ENCODE measurements around the gene BRD4.

GRCh38 chr19:15231271-15231670 is 101.1 kb downstream of the BRD4 start:
- TF ChIP-seq POLR2A (IDR thresholded peaks at IDR 0.05; ENCODE audit: low read depth, low read length) (no peak), CTCF (IDR thresholded peaks at IDR 0.05; ENCODE audit: extremely low read depth in 1 of 2, insufficient read depth in 1 of 2, low read depth in 1 of 2, low read length in 2 of 2) (no peak), EZH2 (IDR thresholded peaks at IDR 0.05; ENCODE audit: borderline replicate concordance, low read depth, low read length, severe bottlenecking) (no peak), POLR2AphosphoS5 (IDR thresholded peaks at IDR 0.05; ENCODE audit: insufficient read depth, low read depth, low read length) (no peak), JUN (IDR thresholded peaks at IDR 0.05; ENCODE audit: borderline replicate concordance, insufficient read depth, insufficient read length, low read depth) (no peak), MAX (IDR thresholded peaks at IDR 0.05; ENCODE audit: insufficient read depth, insufficient read length) (no peak)
